ENCODE measurements around the gene ZRANB1. TPM values are rescaled to one million over a fixed set of nuclear protein-coding genes. Genes with fewer than 3 reads are reported as not detected.

The ZRANB1 gene
- total RNA-seq, 1 donor from 2014 or later, result 16.0 TPM

Other genes starting within 250 kb of the ZRANB1 start
- gene FAM53B, start 197.7 kb upstream of the ZRANB1 start, total RNA-seq, result 31.8 and 32.7 TPM in 2 replicates
- gene EEF1AKMT2, start 150.2 kb upstream of the ZRANB1 start, total RNA-seq, result 20.5 and 21.3 TPM in 2 replicates
- gene ABRAXAS2, start 140.3 kb upstream of the ZRANB1 start, total RNA-seq, result 21.2 and 22.8 TPM in 2 replicates
- 0.13 and 0.39 TPM in 2 replicates for gene CTBP2, start 218.4 kb downstream of the ZRANB1 start, total RNA-seq

Data from activated T-helper 1 cell treated with anti-CD3 and anti-CD28 coated beads, Interleukin-12 subunit alpha, Interleukin-12 subunit beta, Interleukin-2, Interleukin-4 antibody, amounts not matched to agents 30 ng/mL and 10 ng/mL and 1 ng/mL, durations not matched to agents 14 hours and 24 hours and 36 hours (primary cell).